Aorta (tissue), 5 donors: ENCODE data around the gene MKS1. TPM values are rescaled to one million over a fixed set of nuclear protein-coding genes. Genes with fewer than 3 reads are reported as not detected.

ENCODE experiments used
- ATAC-seq: fragments of 200-7000 bp; cut with Tn5 transposase; one replicate; pipeline ENCODE4 v1.9.1; 2022; ENCODE audit warnings: moderate library complexity; ENCODE audit not compliant: low FRiP score
- DNase-seq, 2 donors: peaks; one replicate each; pipeline ENCODE4 v3.0.0-alpha.2; 2020
- H3K27ac ChIP-seq, 2 donors: one replicate each; pipeline ENCODE4 v1.5.1; 2013; ENCODE audit warnings: low read length in 2 of 2, mild to moderate bottlenecking in 2 of 2, moderate library complexity in 2 of 2, control low read depth in 1 of 2, inconsistent platforms in 1 of 2, low read depth in 1 of 2
- H3K27me3 ChIP-seq, 2 donors: one replicate each; pipeline ENCODE4 v1.6.1; 2013; ENCODE audit warnings: control low read depth in 1 of 2, low read length in 1 of 2, mild to moderate bottlenecking in 1 of 2, moderate library complexity in 1 of 2; ENCODE audit not compliant: insufficient read depth in 2 of 2, control insufficient read depth in 1 of 2
- H3K36me3 ChIP-seq, 2 donors: one replicate each; pipeline ENCODE4 v1.6.1; 2013; ENCODE audit warnings: control low read depth in 1 of 2, low read length in 1 of 2, mild to moderate bottlenecking in 1 of 2; ENCODE audit not compliant: insufficient read depth in 2 of 2, control insufficient read depth in 1 of 2
- H3K4me1 ChIP-seq, 2 donors: one replicate each; pipeline ENCODE4 v1.6.1; 2013; ENCODE audit warnings: low read length in 2 of 2, control low read depth in 1 of 2, mild to moderate bottlenecking in 1 of 2, moderate library complexity in 1 of 2; ENCODE audit not compliant: insufficient read depth in 2 of 2, control insufficient read depth in 1 of 2
- H3K4me3 ChIP-seq, 2 donors: one replicate each; pipeline ENCODE4 v1.5.1; 2013; ENCODE audit warnings: low read length in 2 of 2, control low read depth in 1 of 2, mild to moderate bottlenecking in 1 of 2
- H3K9me3 ChIP-seq: one replicate; pipeline ENCODE4 v1.6.1; 2013; ENCODE audit warnings: mild to moderate bottlenecking, low read length; ENCODE audit not compliant: control insufficient read depth
- WGBS, 2 donors: extraction: QIAGEN DNeasy Blood & Tissue Kit; methylation state at CpG; one replicate each; pipeline ENCODE4 v1.1.7; 2013; 5-methylcytosine and 5-hydroxymethylcytosine counted together
- intact Hi-C, 2 donors: fragments of 100-400 bp; cut with DNase I; formaldehyde crosslinking; loops; one replicate each; pipeline versions ENCODE4 v1.14.2 to v1.15.0; 2022
- polyA plus RNA-seq, 2 donors: library from polyadenylated mRNA; stranded (reverse); fragments of 200-250 nt; gene quantifications; one replicate each; pipeline ENCODE4 v1.2.3, GENCODE V29; 2013
- total RNA-seq, 2 donors: library from RNA; stranded (reverse); fragmentation: NEBNext Ultra II Directional; extraction: Animal tissue kit (Norgen Biotek cat#: 25700); gene quantifications; one replicate each; pipeline ENCODE4 v1.2.1, GENCODE V29; 2021
- donor health status: healthy with polysubstance abuse.
- donor health status: Bipolar disorder and iron deficiency.
- donor health status: DM: no; HTN: no; CAD: no.
- donor health status: DM: no; HTN: no; CAD: no.
- donor health status: DM: yes; HTN: yes; CAD: no.

Gene MKS1
- total and polyA plus RNA-seq, 4 donors, result 4.3 to 13.8 (median 11.7) TPM

- 87 to 100% methylated on average over 1 of the region's 1 CpG for WGBS, 2 donors
- DNase-seq, result no peak
- Histone ChIP-seq H3K27me3 (no peaks in the 10 kb centered on the region), H3K27ac (no peak overlapping the region), H3K36me3 (no peaks in the 10 kb centered on the region), H3K4me3 (no peak overlapping the region), H3K4me1 (no peaks in the 10 kb centered on the region), H3K9me3 (no peaks in the 10 kb centered on the region)
- intact Hi-C loops, result no loop called here
- no peak for ATAC-seq
These were observed 27.7 kb upstream of the MKS1 start for GRCh38 chr17:58246781-58247180.

GRCh38 chr17:58246104-58246740, 27.2 kb upstream of the MKS1 start:
- no peak for DNase-seq
- no peak overlapping the region for H3K27ac ChIP-seq
- no peaks in the 10 kb centered on the region for H3K27me3 ChIP-seq
- intact Hi-C loops, result no loop called here
- H3K4me3 ChIP-seq, result no peak overlapping the region
- H3K36me3 ChIP-seq, result no peaks in the 10 kb centered on the region
- ATAC-seq, result no peak
- no peaks in the 10 kb centered on the region for H3K9me3 ChIP-seq
- 78% methylated on average over 13 of the region's 13 CpGs for WGBS, 2 donors
- H3K4me1 ChIP-seq, result no peaks in the 10 kb centered on the region

- intact Hi-C loops, result no loop called here
- no peaks in the 10 kb centered on the region for H3K36me3 ChIP-seq
- H3K27ac ChIP-seq, result no peak overlapping the region
- no peak for DNase-seq
- no peaks in the 10 kb centered on the region for H3K27me3 ChIP-seq
- 50 to 53% methylated on average over 10 of the region's 10 CpGs for WGBS, 2 donors
- no peaks in the 10 kb centered on the region for H3K4me1 ChIP-seq
- no peak overlapping the region for H3K4me3 ChIP-seq
- ATAC-seq, result no peak
- H3K9me3 ChIP-seq, result no peaks in the 10 kb centered on the region
These were observed 26.5 kb upstream of the MKS1 start for GRCh38 chr17:58245428-58246103.

GRCh38 chr17:58244963-58245362, 25.9 kb upstream of the MKS1 start:
- H3K27ac ChIP-seq, result no peak overlapping the region
- H3K36me3 ChIP-seq, result no peaks in the 10 kb centered on the region
- no peaks in the 10 kb centered on the region for H3K27me3 ChIP-seq
- H3K4me3 ChIP-seq, result no peak overlapping the region
- ATAC-seq (no peak), DNase-seq (no peak)
- H3K9me3 ChIP-seq, result no peaks in the 10 kb centered on the region
- intact Hi-C loops, result no loop called here
- WGBS, 2 donors, result 58 to 59% methylated on average over 6 of the region's 6 CpGs
- no peaks in the 10 kb centered on the region for H3K4me1 ChIP-seq

- Histone ChIP-seq H3K27ac (no peak overlapping the region), H3K4me3 (no peak overlapping the region), H3K36me3 (no peaks in the 10 kb centered on the region), H3K9me3 (no peaks in the 10 kb centered on the region), H3K4me1 (no peaks in the 10 kb centered on the region), H3K27me3 (no peaks in the 10 kb centered on the region)
- 11 to 12% methylated on average over 4 of the region's 4 CpGs for WGBS, 2 donors
- DNase-seq (no peak), ATAC-seq (no peak)
- intact Hi-C loops, result no loop called here
These were observed 23.2 kb upstream of the MKS1 start for GRCh38 chr17:58242171-58242784.

- intact Hi-C loops, result no loop called here
- H3K9me3 ChIP-seq, result peaks cover 1% of the 10 kb centered on the region
- 71 to 74% methylated on average over 1 of the region's 1 CpG for WGBS, 2 donors
These were observed 20.9 kb upstream of the MKS1 start for GRCh38 chr17:58239987-58240386.

GRCh38 chr17:58238147-58238634, 19.1 kb upstream of the MKS1 start, which contains the start of gene LPO:
Gene LPO, plus strand, starts transcription at chr17:58238584. Its CDS starts 4,396 bp downstream, at chr17:58242980.
- WGBS, 2 donors, result 63 to 77% methylated on average over 5 of the region's 5 CpGs
- H3K4me3 ChIP-seq, result no peak within 1 kb of the TSS
- intact Hi-C loops, result no loop called here
- H3K9me3 ChIP-seq, result peaks cover 1% of the 10 kb centered on the region
- H3K36me3 ChIP-seq, result no peaks in the 10 kb centered on the region
- no peaks in the 10 kb centered on the region for H3K4me1 ChIP-seq
- DNase-seq (no peak), ATAC-seq (no peak)
- no peaks in the 10 kb centered on the region for H3K27me3 ChIP-seq
- H3K27ac ChIP-seq, result no peak within 1 kb of the TSS

More at GRCh38 chr17:58239987-58240386, 20.9 kb upstream of the MKS1 start:
- no peaks in the 10 kb centered on the region for H3K27me3 ChIP-seq
- no peak for ATAC-seq
- no peak overlapping the region for H3K27ac ChIP-seq
- no peak for DNase-seq
- H3K36me3 ChIP-seq, result no peaks in the 10 kb centered on the region
- no peak overlapping the region for H3K4me3 ChIP-seq
- no peaks in the 10 kb centered on the region for H3K4me1 ChIP-seq

- Histone ChIP-seq H3K27me3 (no peaks in the 10 kb centered on the region), H3K4me1 (no peaks in the 10 kb centered on the region), H3K36me3 (no peaks in the 10 kb centered on the region), H3K9me3 (peaks cover 3% of the 10 kb centered on the region), H3K27ac (no peak overlapping the region), H3K4me3 (no peak overlapping the region)
- intact Hi-C loops, result no loop called here
- no peak for ATAC-seq
- WGBS, 2 donors, result 68 to 70% methylated on average over 2 of the region's 2 CpGs
- no peak for DNase-seq
These were observed 17.3 kb upstream of the MKS1 start for GRCh38 chr17:58236394-58236793.
